NCI-H524 treated with DMSO at 0.1 percent for 48 hours (cell line): ENCODE measurements around the gene ALOX15.
"Not testable (repeated sequence)": the region's sequence is repeated elsewhere in the genome, so short reads cannot be mapped to it uniquely, and the experiment has no call there.

Experiments
- DNase-seq: peaks from one replicate; lab custom pipeline; 2025; lab: John Stamatoyannopoulos, UW

The ALOX15 gene

DNA sequence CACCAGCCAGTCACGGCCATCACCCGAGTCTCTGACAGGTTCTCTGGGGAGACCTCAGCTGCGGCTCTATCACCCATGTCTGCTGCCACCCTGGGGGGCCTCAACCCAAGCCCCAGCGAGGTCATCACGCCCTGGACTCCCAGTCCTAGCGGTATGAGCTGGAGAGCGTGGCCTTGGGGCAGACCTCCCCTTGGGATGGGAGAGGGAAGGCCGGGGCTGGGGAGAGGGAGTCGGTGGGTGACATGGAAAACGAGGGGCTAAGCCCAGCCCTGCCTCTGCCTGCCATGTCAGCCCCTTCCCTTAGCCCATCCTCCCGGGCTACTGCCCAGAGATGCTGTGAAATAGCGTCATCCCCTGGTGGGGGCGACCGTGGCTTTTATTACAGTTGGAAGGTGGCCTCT, 48.5 kb downstream of the ALOX15 start:
- DNase-seq = no peak

DNA sequence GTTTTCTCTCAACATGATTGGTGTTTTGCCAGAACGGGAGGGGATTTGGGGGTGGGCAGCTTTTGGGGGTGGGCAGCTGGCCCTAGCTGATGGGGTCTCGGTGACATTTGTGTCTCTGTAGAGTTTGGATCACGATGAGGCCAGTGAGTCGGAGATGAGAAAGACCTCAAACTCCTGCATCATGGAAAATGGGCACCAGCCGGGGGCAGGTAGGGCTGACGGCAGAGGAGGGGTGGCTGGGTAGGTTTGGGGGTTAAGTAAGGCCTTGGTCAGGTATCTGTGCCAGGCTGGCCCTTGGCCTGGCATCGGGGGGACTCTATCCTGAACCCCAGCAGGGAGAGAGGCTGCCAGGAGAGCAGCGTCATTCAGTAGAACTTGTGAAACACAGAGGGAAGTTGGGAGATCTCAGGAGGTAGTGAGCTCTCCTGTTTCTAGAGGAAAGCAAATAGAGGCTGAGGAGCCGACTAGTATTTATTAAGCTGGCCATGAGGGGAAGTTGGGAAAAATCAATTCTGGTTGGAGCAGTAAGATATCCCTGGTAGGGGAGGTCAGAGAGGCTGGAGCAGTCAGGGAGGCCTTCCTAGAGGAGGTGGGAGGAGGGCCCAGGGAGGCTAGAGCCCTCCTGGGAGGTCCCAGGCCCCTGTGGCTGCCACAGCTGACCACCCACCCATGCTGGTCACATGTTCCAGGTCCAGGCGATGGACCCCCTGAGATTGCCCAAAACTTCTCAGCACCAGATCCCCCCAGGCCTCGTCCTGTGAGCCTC, 49.1 kb downstream of the ALOX15 start:
- no peak for DNase-seq

DNA sequence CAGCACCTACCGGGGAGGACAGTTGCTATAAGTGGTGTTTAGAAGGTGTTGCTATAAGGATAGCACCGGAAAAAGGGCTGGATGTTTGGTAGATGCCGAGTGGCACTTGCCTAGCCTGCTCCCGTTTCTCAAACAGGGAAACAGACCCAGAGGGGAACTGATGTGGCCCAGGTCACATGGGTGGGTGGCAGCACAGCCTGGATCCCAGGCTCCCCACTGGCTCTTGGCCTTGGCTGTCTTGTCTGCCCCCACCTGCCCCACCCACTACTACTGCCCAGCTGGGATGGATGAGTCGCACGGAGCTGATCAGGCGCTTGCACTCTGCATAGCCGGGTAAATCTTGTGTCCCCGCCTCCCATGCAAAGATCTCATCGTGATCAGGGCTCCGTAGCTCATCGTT, 49.9 kb downstream of the ALOX15 start:
- DNase-seq = no peak

DNA sequence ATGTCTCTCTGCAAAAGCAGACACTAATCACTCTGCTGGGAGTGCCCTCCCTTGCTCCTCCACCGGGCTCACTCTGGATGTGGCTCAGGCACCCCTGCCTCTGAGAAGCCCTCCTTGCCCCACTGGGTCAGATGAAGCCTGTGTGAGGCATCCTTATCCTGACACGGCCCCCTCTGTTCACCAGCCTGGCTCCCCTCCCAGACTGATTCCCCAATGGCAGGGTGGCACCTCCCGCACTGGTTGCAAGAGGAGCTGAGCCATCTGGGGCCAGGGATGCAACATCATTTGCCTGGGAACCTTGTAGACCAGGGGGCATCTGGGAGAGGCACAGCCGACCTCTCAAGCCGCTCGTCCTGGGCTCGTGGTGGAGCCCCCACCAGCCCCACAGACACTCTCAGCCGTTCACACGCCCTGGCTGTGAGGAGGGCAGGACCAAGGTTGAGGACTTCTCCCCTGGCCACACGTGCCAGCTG, 50.5 kb downstream of the ALOX15 start:
- DNase-seq = no peak

DNA sequence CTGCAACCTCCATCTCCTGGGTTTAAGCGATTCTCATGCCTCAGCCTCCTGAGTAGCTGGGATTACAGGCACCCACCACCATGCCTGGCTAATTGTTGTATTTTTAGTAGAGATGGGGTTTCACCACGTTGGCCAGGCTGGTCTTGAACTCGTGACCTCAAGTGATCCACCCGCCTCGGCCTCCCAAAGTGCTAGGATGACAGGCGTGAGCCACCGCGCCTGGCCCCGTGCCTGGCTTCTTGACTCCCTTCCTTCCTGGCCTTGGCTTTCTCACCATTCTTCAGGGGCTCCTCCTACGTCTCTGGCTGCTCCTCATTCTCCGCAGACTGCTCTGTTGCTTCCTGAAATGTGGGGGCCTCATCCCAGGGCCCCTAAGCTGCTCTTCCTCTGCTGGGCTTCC, 51.4 kb downstream of the ALOX15 start:
- not testable (repeated sequence) for DNase-seq

DNA sequence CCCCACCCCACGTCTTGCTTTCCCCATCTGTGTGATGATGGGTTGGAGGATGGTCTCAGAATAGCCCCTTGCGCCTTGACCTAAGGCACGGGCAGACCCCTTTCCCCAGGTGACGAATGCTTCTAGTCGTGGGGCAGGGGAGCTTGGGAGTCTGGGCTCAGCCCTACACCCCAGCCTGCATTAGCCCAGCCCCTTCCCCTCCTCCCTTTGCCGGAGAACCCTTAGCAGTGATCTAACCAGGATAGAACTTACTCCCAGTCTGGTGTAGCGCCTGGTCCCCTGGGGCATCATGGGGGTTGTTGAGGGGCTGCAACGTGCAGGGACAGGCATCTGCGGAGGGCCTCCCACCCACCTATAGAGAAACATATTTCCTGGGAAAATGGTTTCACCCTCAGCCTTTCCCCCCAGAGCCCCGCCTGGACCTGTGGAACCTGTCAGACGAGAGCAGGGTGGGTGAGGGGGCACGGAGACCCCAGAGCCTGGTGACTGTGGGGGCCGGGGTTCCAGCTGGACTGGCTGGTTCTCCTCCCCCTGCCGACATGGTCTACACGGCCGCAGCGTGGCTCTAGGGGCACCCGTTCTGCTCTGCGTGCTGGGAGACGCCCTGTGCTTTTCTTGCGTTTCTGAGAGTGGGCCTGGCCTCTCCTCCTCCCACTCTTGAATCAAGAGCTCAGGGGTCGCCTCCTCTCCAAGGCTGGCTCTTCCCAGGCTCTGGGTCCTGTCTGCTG, 52.4 kb downstream of the ALOX15 start:
- DNase-seq = no peak

DNA sequence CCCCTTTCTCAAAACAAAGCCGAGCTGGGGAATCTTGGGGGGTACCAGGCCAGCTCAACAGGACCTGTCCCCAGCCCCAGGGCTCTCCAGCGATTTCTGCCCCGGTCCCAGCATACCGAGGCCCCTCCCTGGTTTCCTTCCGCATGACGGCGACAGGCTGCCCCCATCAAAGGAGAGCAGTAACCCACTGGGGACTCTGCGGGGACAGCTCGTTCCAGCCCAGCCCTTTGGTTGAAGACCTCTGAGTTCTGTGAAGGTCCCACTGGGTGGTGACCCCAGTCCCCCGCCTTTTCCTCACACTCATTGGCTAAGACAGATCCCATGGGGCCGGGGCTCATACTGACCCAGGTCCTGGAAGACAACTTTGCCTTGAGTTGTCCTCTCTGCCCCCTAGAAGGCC, 53.1 kb downstream of the ALOX15 start:
- no peak for DNase-seq

DNA sequence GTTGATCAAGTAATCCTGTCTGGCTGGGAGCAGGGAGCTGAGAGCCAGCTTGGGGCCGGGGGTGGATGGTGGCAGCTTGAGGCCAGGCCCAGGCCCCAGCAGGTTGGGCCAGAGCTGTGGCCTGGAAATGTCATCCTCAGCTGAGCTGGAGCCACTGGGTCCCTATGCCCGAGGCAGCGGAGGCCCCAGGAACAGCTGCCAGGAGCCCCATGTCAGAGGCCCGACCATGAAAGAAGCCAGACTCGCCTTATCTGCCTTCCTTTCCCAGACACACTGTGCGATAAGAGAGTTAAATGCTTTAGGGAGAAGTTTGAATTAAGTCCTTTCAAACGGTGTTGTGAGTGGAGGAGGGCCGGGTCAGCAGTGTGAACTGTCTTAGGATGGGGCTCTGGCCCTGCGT, 53.7 kb downstream of the ALOX15 start:
- no peak for DNase-seq

DNA sequence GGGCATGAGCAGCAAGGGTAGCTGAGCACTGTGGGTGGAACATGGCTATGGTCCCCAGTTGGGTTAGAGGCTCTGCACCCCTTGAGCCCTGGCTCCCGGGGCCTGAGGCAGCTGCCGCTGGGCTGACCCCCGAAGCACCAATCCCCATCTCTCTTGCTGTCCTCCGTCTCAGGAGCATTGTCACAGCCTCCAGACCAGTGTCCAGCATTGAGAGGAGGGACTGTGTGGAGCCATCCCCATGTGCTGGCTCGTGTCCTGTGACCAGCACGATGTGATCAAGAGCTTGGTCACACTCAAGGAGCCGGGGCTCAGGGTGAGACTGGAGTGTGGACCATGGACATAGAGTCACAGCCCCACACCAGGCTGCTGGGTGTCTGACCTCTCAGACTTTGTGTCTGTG, 54.3 kb downstream of the ALOX15 start:
- DNase-seq = no peak

DNA sequence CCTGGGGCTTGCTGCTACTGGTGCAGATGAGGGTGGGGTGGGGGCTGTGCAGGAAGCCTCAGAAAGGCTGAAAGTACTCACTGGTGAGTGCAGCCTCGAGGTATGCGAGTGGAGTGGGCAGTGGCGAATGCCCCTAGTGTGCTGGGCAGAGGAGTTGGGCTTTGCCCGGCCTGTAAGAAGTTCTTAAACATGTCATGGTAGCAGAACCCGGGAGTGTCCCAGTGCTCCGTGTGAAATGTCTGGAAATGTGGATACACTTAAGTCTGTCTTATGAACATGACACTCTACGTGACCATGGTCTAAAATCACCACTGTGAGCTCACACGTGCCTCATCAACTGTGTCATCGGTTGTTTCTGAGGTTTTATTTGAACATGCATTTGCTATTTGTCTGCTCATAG, 55.4 kb downstream of the ALOX15 start:
- DNase-seq = no peak

DNA sequence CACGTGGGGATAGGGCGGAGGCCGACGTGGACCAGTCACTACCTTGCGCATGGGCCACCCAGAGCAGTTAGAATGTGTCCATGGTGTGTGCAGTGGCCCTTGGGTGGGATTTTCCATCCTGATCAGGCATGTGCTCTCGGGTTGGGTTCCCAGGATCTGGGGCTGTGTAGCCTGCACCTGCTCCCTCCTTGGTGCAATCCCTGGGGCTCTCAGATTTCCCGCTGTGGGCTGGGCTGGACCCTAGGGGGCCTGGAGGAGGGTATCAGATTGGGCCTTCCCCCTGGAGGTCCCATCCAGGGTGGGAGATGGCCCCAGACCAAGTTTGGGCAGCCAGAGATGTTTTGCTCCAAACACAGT, 55.9 kb downstream of the ALOX15 start:
- no peak for DNase-seq

DNA sequence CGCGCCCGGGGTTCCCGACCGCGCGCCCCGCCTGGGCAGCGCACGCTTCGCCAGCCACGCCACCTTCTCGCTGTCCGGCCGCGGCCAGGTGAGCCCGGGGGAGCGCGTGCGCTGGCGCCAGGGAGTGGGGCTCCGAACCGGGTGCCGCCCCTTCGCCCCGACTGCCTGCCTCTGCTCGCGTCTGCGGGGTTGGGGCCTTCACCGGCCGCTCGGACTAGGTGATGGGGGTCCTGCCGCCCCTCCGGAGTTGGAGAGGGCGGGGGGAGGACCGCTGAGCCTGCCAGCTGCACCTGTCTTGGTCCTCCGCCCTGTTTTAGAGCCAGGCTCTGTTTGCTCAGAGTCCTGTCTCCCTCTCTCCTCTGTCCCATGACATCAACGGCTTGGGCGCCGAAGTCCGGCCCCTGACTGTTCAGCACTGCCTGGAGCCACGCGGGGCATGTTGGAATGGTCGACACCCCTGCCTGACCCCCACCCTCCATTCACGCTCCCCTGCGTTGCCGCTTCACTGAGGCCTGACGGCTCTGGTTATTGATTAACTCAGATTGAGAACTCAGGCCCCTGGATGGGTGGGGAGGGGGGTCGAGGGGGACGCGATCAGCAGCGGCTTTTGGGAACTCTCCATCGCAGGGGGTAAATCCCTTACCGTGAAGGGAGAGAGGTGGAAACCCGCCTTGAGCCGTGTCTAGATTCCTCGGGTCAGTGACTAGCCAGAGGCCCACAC, 56.4 kb downstream of the ALOX15 start:
- no peak for DNase-seq

DNA sequence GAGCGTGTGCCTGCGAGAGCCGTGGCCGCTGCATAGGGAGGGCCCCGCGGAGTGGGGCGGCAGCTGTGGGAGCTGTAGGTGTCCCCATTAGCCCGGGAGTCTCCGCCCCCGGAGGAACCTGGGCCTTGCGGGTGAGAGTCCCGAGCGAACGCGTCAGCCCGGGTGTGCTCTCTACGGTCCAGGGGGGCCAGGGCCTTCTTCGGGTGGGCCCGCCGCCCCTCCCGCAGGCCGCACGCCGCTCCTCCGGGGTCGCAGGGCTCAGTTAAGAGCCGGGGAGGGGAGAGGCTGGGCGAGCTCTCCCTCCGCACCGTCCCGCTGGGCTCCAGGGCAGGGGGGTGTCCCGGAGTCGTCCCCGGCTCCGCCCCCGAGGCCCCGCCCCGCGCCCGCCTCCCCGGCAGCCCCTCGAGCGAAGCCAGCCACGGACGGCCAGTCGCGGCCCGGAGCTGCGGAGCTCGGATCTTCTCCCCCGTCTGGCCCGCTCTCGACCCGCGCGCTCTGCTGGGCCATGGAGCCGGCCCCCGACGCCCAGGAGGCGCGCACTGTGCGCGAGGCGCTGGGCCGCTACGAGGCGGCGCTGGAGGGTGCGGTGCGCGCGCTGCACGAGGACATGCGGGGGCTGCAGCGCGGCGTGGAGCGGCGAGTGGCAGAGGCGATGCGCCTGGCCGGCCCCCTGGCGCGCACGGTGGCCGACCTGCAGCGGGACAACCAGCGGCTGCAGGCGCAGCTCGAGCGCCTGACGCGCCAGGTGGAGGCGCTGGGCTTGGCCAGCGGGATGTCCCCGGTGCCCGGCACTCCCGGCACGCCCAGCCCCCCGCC, 57.2 kb downstream of the ALOX15 start, which contains the start of gene SMTNL2:
TSS of gene SMTNL2 (plus strand) at position 429 of the 816 bp plus-strand sequence. CDS start at position 506, 77 bp downstream.
- no peak for DNase-seq

DNA sequence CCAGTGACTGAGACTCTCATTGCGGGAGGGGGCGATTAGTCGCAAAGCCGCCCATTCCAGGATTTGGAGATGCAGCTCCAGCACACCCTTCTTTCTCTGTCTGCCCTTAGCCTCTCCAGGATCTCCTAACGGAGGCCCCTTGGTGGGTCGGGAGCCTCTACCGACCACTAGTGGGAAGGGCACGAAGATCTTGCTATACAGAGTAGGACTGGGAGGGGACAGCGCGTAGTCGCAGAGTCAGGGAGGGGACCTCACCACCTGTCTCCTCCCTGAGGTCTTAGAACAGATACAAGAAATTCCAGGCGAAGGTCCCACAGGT, 57.7 kb downstream of the ALOX15 start:
- DNase-seq = peak; percentile 26

DNA sequence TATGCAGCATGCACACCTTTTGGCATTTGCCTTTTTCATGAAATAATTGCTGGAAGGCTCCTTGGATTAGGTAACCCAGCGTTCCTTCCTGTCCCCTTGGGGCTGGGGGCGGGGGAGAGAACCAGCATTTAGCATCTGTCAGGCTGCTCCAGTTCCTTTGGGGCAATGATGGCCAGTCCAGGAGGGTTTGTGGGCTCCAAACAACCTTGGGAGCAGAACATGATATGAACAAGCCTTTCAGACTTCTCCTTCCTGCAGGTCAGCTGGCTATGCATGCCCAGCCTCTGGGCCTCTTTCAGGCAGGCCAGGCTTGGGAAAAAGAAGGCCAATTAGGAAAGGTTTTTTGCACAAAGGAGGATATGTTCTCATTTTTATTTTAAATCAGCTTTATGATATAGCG, 58.3 kb downstream of the ALOX15 start:
- DNase-seq = no peak

DNA sequence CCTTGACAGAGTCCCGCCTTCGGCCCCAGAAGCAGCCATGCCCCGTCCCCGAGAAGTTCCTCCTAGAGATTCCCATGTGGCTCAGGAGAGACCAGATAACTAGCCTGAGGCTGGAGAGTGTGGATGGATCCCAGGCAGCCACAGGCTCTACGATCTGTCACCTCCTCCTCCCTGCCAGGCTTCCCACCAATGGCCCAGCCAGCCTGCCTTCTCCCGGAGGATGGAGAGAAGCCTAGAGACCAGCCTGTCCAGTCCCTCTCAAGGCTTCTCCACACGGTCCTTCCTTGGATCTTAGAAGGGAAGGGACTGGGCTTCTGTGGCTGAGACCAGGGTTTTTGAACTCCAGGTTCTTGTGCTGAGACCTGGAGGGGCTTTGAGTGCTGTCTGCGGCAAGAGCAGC, 58.8 kb downstream of the ALOX15 start:
- DNase-seq = no peak

DNA sequence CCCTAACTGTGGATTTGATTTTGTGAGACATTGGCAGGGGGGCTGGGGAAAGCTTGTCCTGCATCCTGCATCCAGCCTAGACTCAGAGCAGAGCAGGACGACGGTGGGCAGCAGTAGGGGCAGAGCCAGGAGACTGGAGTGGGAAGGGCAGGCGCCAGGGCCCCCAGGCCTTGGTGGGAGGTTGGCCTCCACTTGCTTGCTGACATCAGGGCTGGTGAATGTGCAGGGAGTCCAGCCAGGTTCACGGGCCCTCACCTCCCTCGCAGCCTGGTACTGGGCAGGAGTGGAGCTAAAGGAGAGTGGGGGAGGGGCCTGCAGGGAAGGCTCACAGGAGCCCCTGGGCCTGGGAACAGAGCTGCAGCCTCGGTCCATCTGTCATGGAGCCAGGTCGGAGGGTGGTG, 59.4 kb downstream of the ALOX15 start:
- DNase-seq = no peak
